Lung (tissue), 12 donors: ENCODE results near the gene PTMA. TPM values are rescaled to one million over a fixed set of nuclear protein-coding genes. Genes with fewer than 3 reads are reported as not detected.

Experiments
- ATAC-seq: fragments of 200-7000 bp; cut with Tn5 transposase; one replicate; pipeline ENCODE4 v1.9.1; 2020; ENCODE audit warnings: moderate number of reproducible peaks; ENCODE audit not compliant: insufficient read depth, low FRiP score
- DNase-seq, 3 donors: peaks; one replicate each; pipeline ENCODE4 v3.0.0-alpha.2; 2013 to 2017
- H3K27ac ChIP-seq, 2 donors: one replicate each; pipeline ENCODE4 v1.5.1; 2013; ENCODE audit warnings: mild to moderate bottlenecking in 2 of 2, moderate library complexity in 2 of 2, control low read depth in 1 of 2, inconsistent platforms in 1 of 2, low read depth in 1 of 2, low read length in 1 of 2
- H3K27me3 ChIP-seq, 3 donors: one replicate each; pipeline ENCODE4 v1.5.1; 2013; ENCODE audit warnings: low read length in 2 of 3; ENCODE audit not compliant: control insufficient read depth in 3 of 3, insufficient read depth in 3 of 3
- H3K36me3 ChIP-seq, 4 donors: one replicate each; pipeline ENCODE4 v1.5.1; 2013; ENCODE audit warnings: low read length in 4 of 4, mild to moderate bottlenecking in 1 of 4, moderate library complexity in 1 of 4; ENCODE audit not compliant: control insufficient read depth in 4 of 4, insufficient read depth in 4 of 4
- H3K4me1 ChIP-seq, 5 donors: one replicate each; pipeline ENCODE4 v1.5.1; 2013; ENCODE audit warnings: low read length in 5 of 5, mild to moderate bottlenecking in 2 of 5, moderate library complexity in 1 of 5; ENCODE audit not compliant: control insufficient read depth in 5 of 5, insufficient read depth in 5 of 5
- H3K4me3 ChIP-seq: one replicate; pipeline ENCODE4 v1.5.1; 2013; ENCODE audit warnings: mild to moderate bottlenecking, control low read depth, moderate library complexity
- H3K9ac ChIP-seq, 2 donors: one replicate each; pipeline ENCODE4 v1.5.1; 2013; ENCODE audit warnings: low read length in 2 of 2, control low read depth in 1 of 2; ENCODE audit not compliant: insufficient read depth in 1 of 2
- H3K9me3 ChIP-seq, 4 donors: one replicate each; pipeline ENCODE4 v1.5.1; 2013; ENCODE audit warnings: low read length in 3 of 4, mild to moderate bottlenecking in 1 of 4, moderate library complexity in 1 of 4; ENCODE audit not compliant: control insufficient read depth in 4 of 4, insufficient read depth in 3 of 4
- CTCF ChIP-seq: IDR thresholded peaks from 2 replicates; pipeline ENCODE4 v1.5.1; 2012; ENCODE audit warnings: mild to moderate bottlenecking; ENCODE audit errors: control extremely low read depth, extremely low read depth
- WGBS, 2 donors: extraction: QIAGEN DNeasy Blood & Tissue Kit; methylation state at CpG; one replicate each; pipeline ENCODE4 v1.1.7; 2013; 5-methylcytosine and 5-hydroxymethylcytosine counted together
- polyA plus RNA-seq, 2 donors: library from polyadenylated mRNA; stranded (reverse); fragments of 200-250 nt; gene quantifications; one replicate each; pipeline ENCODE4 v1.2.1, GENCODE V29; 2013
- total RNA-seq, 2 donors: library from RNA; depleted of rRNA in 1 of 2; stranded (reverse); fragments of >200 nt in 1 of 2; gene quantifications; one replicate each; pipeline ENCODE4 v1.2.1, GENCODE V29; 2014 to 2021
- donor health status: control.
- donor health status: control.
- donor health status: Bipolar disorder and iron deficiency.
- donor health status: healthy.
- donor health status: DM: yes; HTN: yes; CAD: no.

Gene PTMA
- total and polyA plus RNA-seq, 4 donors = 755 to 1,655 (median 1,279) TPM

GRCh38 chr2:231722721-231723307 lies 14.5 kb downstream of the PTMA start:
- Histone ChIP-seq H3K4me1 (no peaks in the 10 kb centered on the region), H3K27ac (no peak overlapping the region), H3K36me3 (no peaks in the 10 kb centered on the region), H3K9me3 (no peaks in the 10 kb centered on the region), H3K4me3 (no peak overlapping the region), H3K9ac (no peak overlapping the region), H3K27me3 (no peaks in the 10 kb centered on the region)
- no peak for DNase-seq
- TF ChIP-seq CTCF = no peak
- WGBS, 2 donors = 83 to 91% methylated on average over 8 of the region's 8 CpGs
- ATAC-seq = no peak

GRCh38 chr2:231725476-231725875 lies 17.2 kb downstream of the PTMA start:
- Histone ChIP-seq H3K4me1 (no peaks in the 10 kb centered on the region), H3K9ac (no peak overlapping the region), H3K9me3 (no peaks in the 10 kb centered on the region), H3K36me3 (peaks cover 0 to 2% (median 0%) of the 10 kb centered on the region in 4 donors), H3K4me3 (no peak overlapping the region), H3K27me3 (no peaks in the 10 kb centered on the region), H3K27ac (no peak overlapping the region)
- no peak for TF ChIP-seq CTCF
- WGBS, 2 donors = 93% methylated on average over 10 of the region's 10 CpGs
- DNase-seq (no peak), ATAC-seq (no peak)

- Histone ChIP-seq H3K36me3 (peaks cover 0 to 2% (median 0%) of the 10 kb centered on the region in 4 donors), H3K27ac (no peak overlapping the region), H3K4me1 (no peaks in the 10 kb centered on the region), H3K9me3 (no peaks in the 10 kb centered on the region), H3K9ac (no peak overlapping the region), H3K27me3 (no peaks in the 10 kb centered on the region), H3K4me3 (no peak overlapping the region)
- TF ChIP-seq CTCF = no peak
- 78 to 85% methylated on average over 8 of the region's 8 CpGs for WGBS, 2 donors
- ATAC-seq = no peak
- DNase-seq = no peak
These were observed 18.0 kb downstream of the PTMA start for GRCh38 chr2:231726276-231726675.

GRCh38 chr2:231727621-231728020 lies 19.3 kb downstream of the PTMA start:
- Histone ChIP-seq H3K9me3 (no peaks in the 10 kb centered on the region), H3K4me3 (no peak overlapping the region), H3K36me3 (peaks cover 0 to 10% (median 2%) of the 10 kb centered on the region in 4 donors), H3K27ac (no peak overlapping the region), H3K4me1 (no peaks in the 10 kb centered on the region), H3K27me3 (no peaks in the 10 kb centered on the region), H3K9ac (no peak overlapping the region)
- WGBS, 2 donors = 65 to 76% methylated on average over 4 of the region's 4 CpGs
- no peak for TF ChIP-seq CTCF
- DNase-seq (peak in 2 of 3 donors; percentile 8 to 18), ATAC-seq (no peak)
